ENCODE results near the gene MIEF2. TPM values are rescaled to one million over a fixed set of nuclear protein-coding genes. Genes with fewer than 3 reads are reported as not detected.

Gene MIEF2
- total and polyA plus RNA-seq, 8 donors: 5.8 to 11.1 (median 9.1) TPM

DNA sequence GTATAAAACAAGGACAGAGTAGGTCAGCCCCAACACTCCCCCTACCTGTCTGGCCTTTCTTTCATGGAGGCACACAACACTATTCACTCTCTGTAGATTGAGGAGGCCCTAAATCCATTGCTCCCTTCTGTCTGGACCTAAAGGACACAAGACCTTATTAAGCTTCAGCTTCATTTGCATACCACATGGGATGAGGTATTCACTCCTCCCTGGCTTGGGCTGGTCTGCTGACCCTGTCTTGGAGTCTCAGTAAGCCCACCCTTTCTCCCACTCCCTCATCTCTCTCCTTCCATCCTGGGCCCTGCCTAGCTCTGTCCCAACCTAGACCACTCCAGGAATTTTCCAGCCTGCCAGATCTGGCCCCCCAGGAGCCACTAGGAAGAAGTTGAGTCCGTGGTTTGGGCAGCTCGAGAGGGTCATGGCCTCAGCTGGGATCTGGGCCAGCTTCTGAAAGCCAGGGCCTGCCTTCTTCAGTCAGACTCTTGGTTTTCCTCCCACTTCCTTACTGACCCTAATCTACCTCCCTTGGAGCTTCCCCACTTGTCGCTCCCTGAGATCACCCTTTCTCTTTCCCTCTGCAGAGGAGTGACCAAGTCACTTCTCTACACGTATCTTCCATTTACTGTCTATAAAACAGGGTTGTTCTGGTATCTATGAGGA is 41.6 kb upstream of the MIEF2 start:
- Histone ChIP-seq H3K4me1 (no peaks in the 10 kb centered on the region), H3K9me3 (no peaks in the 10 kb centered on the region), H3K36me3 (no peaks in the 10 kb centered on the region), H3K27me3 (no peaks in the 10 kb centered on the region), H3K27ac (no peak overlapping the region), H3K4me3 (no peak overlapping the region)
- TF ChIP-seq, protein P1, sequence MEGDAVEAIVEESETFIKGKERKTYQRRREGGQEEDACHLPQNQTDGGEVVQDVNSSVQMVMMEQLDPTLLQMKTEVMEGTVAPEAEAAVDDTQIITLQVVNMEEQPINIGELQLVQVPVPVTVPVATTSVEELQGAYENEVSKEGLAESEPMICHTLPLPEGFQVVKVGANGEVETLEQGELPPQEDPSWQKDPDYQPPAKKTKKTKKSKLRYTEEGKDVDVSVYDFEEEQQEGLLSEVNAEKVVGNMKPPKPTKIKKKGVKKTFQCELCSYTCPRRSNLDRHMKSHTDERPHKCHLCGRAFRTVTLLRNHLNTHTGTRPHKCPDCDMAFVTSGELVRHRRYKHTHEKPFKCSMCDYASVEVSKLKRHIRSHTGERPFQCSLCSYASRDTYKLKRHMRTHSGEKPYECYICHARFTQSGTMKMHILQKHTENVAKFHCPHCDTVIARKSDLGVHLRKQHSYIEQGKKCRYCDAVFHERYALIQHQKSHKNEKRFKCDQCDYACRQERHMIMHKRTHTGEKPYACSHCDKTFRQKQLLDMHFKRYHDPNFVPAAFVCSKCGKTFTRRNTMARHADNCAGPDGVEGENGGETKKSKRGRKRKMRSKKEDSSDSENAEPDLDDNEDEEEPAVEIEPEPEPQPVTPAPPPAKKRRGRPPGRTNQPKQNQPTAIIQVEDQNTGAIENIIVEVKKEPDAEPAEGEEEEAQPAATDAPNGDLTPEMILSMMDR (IDR thresholded peaks at IDR 0.05): no peak
- DNase-seq: no peak
- no peak for FAIRE-seq
- intact Hi-C loops (cut with DNase I): no loop called here
- WGBS, 2 donors: 52 to 69% methylated on average over 4 of the region's 4 CpGs
- ATAC-seq: peak in 2 of 4 donors; percentile 12 to 19

DNA sequence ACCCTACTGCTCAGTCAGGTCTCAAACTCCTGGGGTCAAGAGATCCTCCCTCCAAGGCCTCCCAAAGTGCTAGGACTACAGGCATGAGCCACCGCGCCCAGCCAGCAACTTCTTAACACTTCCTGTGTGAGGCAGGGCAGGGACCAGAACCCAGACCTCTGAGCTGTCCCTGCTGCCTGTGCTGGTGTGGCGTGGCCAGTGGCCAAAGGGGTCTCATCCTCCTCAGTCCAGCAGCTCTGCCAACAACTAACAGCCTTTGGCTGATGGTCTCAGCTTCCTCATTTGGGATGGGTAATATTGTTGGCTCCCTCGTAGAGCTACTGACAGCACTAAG is 36.4 kb upstream of the MIEF2 start:
- no peak overlapping the region for H3K27ac ChIP-seq

DNA sequence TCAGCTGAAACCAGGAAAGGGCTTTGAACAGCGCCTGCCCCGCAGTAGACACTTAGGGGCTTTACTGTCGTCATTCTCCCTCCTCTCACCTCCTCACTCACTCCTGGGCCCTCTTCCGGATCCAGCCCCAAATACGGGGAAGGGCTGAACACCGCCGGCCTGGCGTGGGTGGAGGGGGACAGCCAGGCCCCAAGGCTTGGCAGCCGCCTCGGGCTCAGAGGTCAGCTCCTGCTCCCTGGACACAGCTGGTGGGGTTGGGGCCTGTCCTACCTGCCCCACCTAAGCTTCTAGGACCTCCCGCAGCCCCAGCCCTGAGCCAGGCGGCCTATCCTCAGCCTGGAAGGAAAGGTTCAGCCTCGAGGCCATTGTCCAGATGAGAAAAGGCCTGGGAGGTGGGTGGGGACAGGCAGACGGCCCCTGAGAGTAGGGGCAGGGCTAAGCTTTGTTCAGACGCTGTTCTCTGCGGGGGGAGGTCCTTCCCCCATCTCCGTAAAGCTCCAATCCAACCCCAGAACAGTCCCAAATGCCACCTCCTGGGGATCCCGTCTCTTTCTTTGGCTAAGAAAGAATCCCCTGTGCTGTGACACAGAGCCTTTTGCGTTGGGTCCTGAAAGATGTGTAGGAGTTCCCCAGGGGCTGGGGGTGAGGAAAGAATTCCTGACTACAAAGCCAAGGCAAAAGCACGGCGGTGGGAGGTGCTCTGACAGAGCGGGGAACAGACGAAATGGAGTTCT is 35.9 kb upstream of the MIEF2 start:
- Histone ChIP-seq H3K36me3 (no peaks in the 10 kb centered on the region), H3K9me3 (no peaks in the 10 kb centered on the region), H3K27me3 (no peaks in the 10 kb centered on the region), H3K27ac (peak overlapping the region in 1 of 4 donors; percentile 11), H3K4me3 (peak overlapping the region in 2 of 4 donors; percentile 51 to 57), H3K4me1 (no peaks in the 10 kb centered on the region)
- ATAC-seq: peak in 1 of 4 donors; percentile 1
- intact Hi-C loops (cut with DNase I): no loop called here
- 56 to 59% methylated on average over 23 of the region's 23 CpGs for WGBS, 2 donors
- DNase-seq: no peak
- TF ChIP-seq, protein P1 (IDR thresholded peaks at IDR 0.05): no peak
- FAIRE-seq: no peak

More for the DNA sequence above, 36.4 kb upstream of the MIEF2 start:
- FAIRE-seq (no peak), ATAC-seq (no peak), DNase-seq (no peak)
- Histone ChIP-seq H3K4me1 (no peaks in the 10 kb centered on the region), H3K27me3 (no peaks in the 10 kb centered on the region), H3K36me3 (no peaks in the 10 kb centered on the region), H3K9me3 (no peaks in the 10 kb centered on the region), H3K4me3 (no peak overlapping the region)
- TF ChIP-seq, protein P1 (IDR thresholded peaks at IDR 0.05): no peak
- WGBS, 2 donors: 91 to 92% methylated on average over 4 of the region's 4 CpGs
- intact Hi-C loops (cut with DNase I): no loop called here

DNA sequence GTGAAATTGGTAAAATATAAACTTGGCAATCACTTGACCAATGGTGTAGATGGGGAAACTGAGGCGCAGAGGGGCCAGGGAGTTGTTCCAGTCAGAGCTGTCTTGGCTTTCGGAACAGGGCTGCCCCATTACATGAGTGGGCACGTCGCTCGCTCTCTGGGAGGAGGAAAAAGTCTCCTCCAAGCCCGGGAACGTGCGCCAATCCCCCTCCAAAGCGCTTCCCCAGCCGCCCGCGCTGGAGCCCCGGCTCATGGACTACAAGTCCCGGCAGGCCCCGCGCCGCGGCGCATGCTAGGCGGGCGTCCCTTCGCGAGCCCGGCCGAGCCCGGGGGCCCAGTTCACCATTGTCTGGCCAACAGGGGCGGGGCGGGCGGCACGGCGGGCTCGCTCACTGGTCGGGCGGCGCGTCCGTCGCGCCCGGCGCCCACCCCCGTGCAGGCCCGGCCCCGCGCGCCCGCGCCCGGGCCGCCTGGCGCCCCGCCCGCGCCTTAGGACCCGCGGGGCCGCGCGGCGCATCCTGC is 35.3 kb upstream of the MIEF2 start, which contains the start of gene LLGL1:
Gene LLGL1, plus strand, starts transcription at position 515 of the 521 bp plus-strand sequence. CDS start 48 bp downstream, outside the sequence.
- 1% methylated on average over 50 to 60 of the region's 60 CpGs for WGBS, 2 donors

More for the DNA sequence above, 35.3 kb upstream of the MIEF2 start, which contains the start of gene LLGL1:
- Histone ChIP-seq H3K4me1 (no peaks in the 10 kb centered on the region), H3K9me3 (no peaks in the 10 kb centered on the region), H3K4me3 (peak within 1 kb of the TSS; percentile 35 to 57 (median 46)), H3K36me3 (no peaks in the 10 kb centered on the region), H3K27ac (peak within 1 kb of the TSS in 1 of 4 donors; percentile 11), H3K27me3 (no peaks in the 10 kb centered on the region)
- ATAC-seq: peak; percentile 99
- no peak for FAIRE-seq
- intact Hi-C loops (cut with DNase I): no loop called here
- TF ChIP-seq, protein P1 (IDR thresholded peaks at IDR 0.05): no peak
- DNase-seq: peak; percentile 94 to 99 (median 96)
